B cell (primary cell): ENCODE measurements around the gene ABCB4. TPM values are rescaled to one million over a fixed set of nuclear protein-coding genes. Genes with fewer than 3 reads are reported as not detected.

Source experiments
- ATAC-seq: fragments of 200-7000 bp; cut with Tn5 transposase; one replicate; pipeline ENCODE4 v1.10.0; 2021; ENCODE audit warnings: low read depth, mild to moderate bottlenecking, moderate number of reproducible peaks, moderate library complexity
- CTCF ChIA-PET: fragments of 350-600 bp; sonication (Branson Sonifier 250); formaldehyde crosslinking; loops from one replicate; lab custom pipeline; 2021; ENCODE audit warnings: antibody characterized with exemption, inconsistent platforms; lab: Charles Lee
- POLR2A ChIA-PET: fragments of 350-600 bp; sonication (Branson Sonifier 250); formaldehyde crosslinking; loops from one replicate; lab custom pipeline; 2021; ENCODE audit warnings: antibody characterized with exemption; lab: Charles Lee
- DNase-seq: peaks from one replicate; pipeline ENCODE4 v3.0.0; 2013
- H2AFZ ChIP-seq: 2 replicates; pipeline ENCODE4 v1.6.1; 2012; ENCODE audit warnings: mild to moderate bottlenecking, low read depth, low read length; ENCODE audit not compliant: insufficient read depth, poor library complexity, severe bottlenecking
- H3K27ac ChIP-seq, 2 donors: 1 replicate in 1 of 2; 2 replicates in 1 of 2; pipeline ENCODE4 v1.5.1; 2012 to 2013; ENCODE audit warnings: low read length in 2 of 2, mild to moderate bottlenecking in 2 of 2, moderate library complexity in 1 of 2
- H3K27me3 ChIP-seq, 4 experiments: fragments of 200-600 bp in 1 of 4; sonication (generic) in 1 of 4; replicated peaks in 1 of 4; 1 replicate in 2 of 4; 2 replicates in 2 of 4; pipeline versions ENCODE4 v1.6.1 to v1.7.0; 2013 to 2016; ENCODE audit warnings: low read length in 3 of 4, mild to moderate bottlenecking in 2 of 4, mixed read lengths in 1 of 4, moderate library complexity in 1 of 4; ENCODE audit not compliant: insufficient read depth in 4 of 4, control insufficient read depth in 3 of 4; ENCODE audit errors: control extremely low read depth in 1 of 4
- H3K36me3 ChIP-seq, 2 experiments: replicated peaks in 1 of 2; 1 replicate in 1 of 2; 2 replicates in 1 of 2; pipeline versions ENCODE4 v1.6.1 to v1.7.1; 2013; ENCODE audit warnings: low read length in 1 of 2; ENCODE audit not compliant: insufficient read depth in 2 of 2, control insufficient read depth in 1 of 2; ENCODE audit errors: control extremely low read depth in 1 of 2, extremely low read depth in 1 of 2
- H3K4me1 ChIP-seq, 2 donors: fragments of 200-600 bp in 1 of 2; sonication (generic) in 1 of 2; 1 replicate in 1 of 2; 2 replicates in 1 of 2; pipeline versions ENCODE4 v1.5.1 to v1.6.1; 2013 to 2017; ENCODE audit warnings: low read length in 2 of 2; ENCODE audit not compliant: control insufficient read depth in 2 of 2, insufficient read depth in 2 of 2
- H3K4me2 ChIP-seq: replicated peaks from 2 replicates; pipeline ENCODE3; 2012; ENCODE audit warnings: mild to moderate bottlenecking, low read depth, low read length; ENCODE audit not compliant: poor library complexity, severe bottlenecking
- H3K4me3 ChIP-seq, 5 experiments: fragments of 200-600 bp in 1 of 5; sonication (generic) in 1 of 5; 1 replicate in 3 of 5; 2 replicates in 2 of 5; pipeline versions ENCODE4 v1.5.1 to v1.7.0; 2011 to 2016; ENCODE audit warnings: low read length in 4 of 5, mild to moderate bottlenecking in 4 of 5, low read depth in 2 of 5, control low read depth in 1 of 5, moderate library complexity in 1 of 5; ENCODE audit not compliant: insufficient read depth in 1 of 5; ENCODE audit errors: control extremely low read depth in 1 of 5, extremely low read depth in 1 of 5
- H3K79me2 ChIP-seq: fragments of 200-600 bp; sonication (generic); one replicate; pipeline ENCODE4 v1.6.0; 2016; ENCODE audit warnings: low read length; ENCODE audit not compliant: control insufficient read depth, insufficient read depth
- H3K9ac ChIP-seq: fragments of 200-600 bp; sonication (generic); 2 replicates; pipeline ENCODE4 v1.6.1; 2017; ENCODE audit warnings: mild to moderate bottlenecking, low read length, moderate library complexity
- H3K9me3 ChIP-seq, 3 donors: one replicate each; pipeline versions ENCODE4 v1.6.1 to v1.7.1; 2013; ENCODE audit warnings: low read length in 2 of 3; ENCODE audit not compliant: control insufficient read depth in 2 of 3, insufficient read depth in 1 of 3; ENCODE audit errors: control extremely low read depth in 1 of 3
- H4K20me1 ChIP-seq: 2 replicates; pipeline ENCODE4 v1.6.0; 2012; ENCODE audit warnings: mild to moderate bottlenecking, low read length; ENCODE audit not compliant: insufficient read depth, control insufficient read depth, poor library complexity, severe bottlenecking
- H3K27ac Mint-ChIP-seq: one replicate; pipeline ENCODE4 v1.8.0; 2021; ENCODE audit warnings: mixed read lengths
- H3K27me3 Mint-ChIP-seq: one replicate; pipeline ENCODE4 v1.8.0; 2021; ENCODE audit warnings: mixed read lengths
- H3K4me1 Mint-ChIP-seq: one replicate; pipeline ENCODE4 v1.8.0; 2021; ENCODE audit warnings: mixed read lengths
- H3K4me3 Mint-ChIP-seq: one replicate; pipeline ENCODE4 v1.8.0; 2021; ENCODE audit warnings: mixed read lengths
- H3K9me3 Mint-ChIP-seq: one replicate; pipeline ENCODE4 v1.8.0; 2022; ENCODE audit warnings: mixed read lengths; ENCODE audit not compliant: insufficient read depth
- CTCF ChIP-seq: fragments of 200-600 bp; IDR thresholded peaks from one replicate; pipeline ENCODE4 v1.8.0; 2022; ENCODE audit warnings: antibody characterized with exemption, mild to moderate bottlenecking
- EZH2 ChIP-seq: IDR thresholded peaks from 2 replicates; pipeline ENCODE4 v1.6.1; 2012; ENCODE audit warnings: borderline replicate concordance, low read depth, mild to moderate bottlenecking, moderate library complexity, low read length; ENCODE audit not compliant: insufficient read depth, poor library complexity, severe bottlenecking
- WGBS: methylation state at CpG from one replicate; pipeline ENCODE4 v1.1.5; 2013; ENCODE audit warnings: missing lambda C conversion rate; ENCODE audit not compliant: insufficient coverage; 5-methylcytosine and 5-hydroxymethylcytosine counted together
- intact Hi-C: fragments of 100-400 bp; cut with micrococcal nuclease; formaldehyde crosslinking; loops from one replicate; pipeline ENCODE4 v1.10.0; 2022
- polyA plus RNA-seq: library from polyadenylated mRNA; depleted of rRNA; stranded (reverse); fragments of >200 nt; gene quantifications from 2 replicates; pipeline ENCODE4 v1.2.3, GENCODE V29; 2012
- total RNA-seq, 2 donors: library from RNA; stranded (reverse); fragments of 120-200 nt in 1 of 2; gene quantifications; 1 replicate in 1 of 2; 2 replicates in 1 of 2; pipeline versions ENCODE4 v1.2.3 to v1.2.4, GENCODE V29; 2013 to 2022

The ABCB4 gene
- total and polyA plus RNA-seq, 2 donors (not counting 1 experiment from before 2014, with no cell fraction given), result 16.6 to 40.0 TPM

GRCh38 chr7:87511510-87511909 is 36.0 kb upstream of the ABCB4 start:
- Histone ChIP-seq H3K36me3 (peaks cover 0 to 17% of the 10 kb centered on the region in 2 experiments), H3K79me2 (no peaks in the 10 kb centered on the region), H3K9ac (no peak overlapping the region), H3K4me3 (no peak overlapping the region), H4K20me1 (no peaks in the 10 kb centered on the region), H3K27ac (no peak overlapping the region), H3K4me1 (peaks cover 14 to 18% of the 10 kb centered on the region in 2 donors), H3K4me2 (no peak overlapping the region), H3K9me3 (no peaks in the 10 kb centered on the region), H3K27me3 (no peaks in the 10 kb centered on the region), H2AFZ (no peak overlapping the region)
- TF ChIP-seq EZH2 (no peak), CTCF (no peak)
- ATAC-seq (no peak), DNase-seq (no peak)
- no CpG with 5 or more reads among the region's 1 CpG for WGBS
- Mint-ChIP-seq H3K27me3 (no peaks in the 10 kb centered on the region), H3K4me3 (no peak overlapping the region), H3K9me3 (no peaks in the 10 kb centered on the region), H3K4me1 (peaks cover 19% of the 10 kb centered on the region), H3K27ac (no peak overlapping the region)
- intact Hi-C loops, result no loop called here
- POLR2A ChIA-PET, result no interaction called here
- CTCF ChIA-PET, result no interaction called here

- Mint-ChIP-seq H3K4me3 (no peak overlapping the region), H3K27me3 (no peaks in the 10 kb centered on the region), H3K4me1 (peaks cover 29% of the 10 kb centered on the region), H3K27ac (no peak overlapping the region), H3K9me3 (no peaks in the 10 kb centered on the region)
- intact Hi-C loops, result no loop called here
- Histone ChIP-seq H3K9ac (no peak overlapping the region), H3K27me3 (no peaks in the 10 kb centered on the region), H4K20me1 (no peaks in the 10 kb centered on the region), H3K27ac (no peak overlapping the region), H3K36me3 (peaks cover 0 to 17% of the 10 kb centered on the region in 2 experiments), H3K9me3 (no peaks in the 10 kb centered on the region), H3K79me2 (no peaks in the 10 kb centered on the region), H2AFZ (no peak overlapping the region), H3K4me2 (no peak overlapping the region), H3K4me3 (no peak overlapping the region), H3K4me1 (peaks cover 18 to 19% of the 10 kb centered on the region in 2 donors)
- TF ChIP-seq CTCF, result no peak
- TF ChIP-seq EZH2, result no peak
- POLR2A ChIA-PET, result no interaction called here
- DNase-seq, result no peak
- CTCF ChIA-PET, result no interaction called here
- no peak for ATAC-seq
- 93% methylated on average over 1 of the region's 1 CpG for WGBS
Measured at GRCh38 chr7:87510411-87510875, 35.0 kb upstream of the ABCB4 start.
